H7 (cell line): ENCODE data around the gene SORL1. TPM values are rescaled to one million over a fixed set of nuclear protein-coding genes. Genes with fewer than 3 reads are reported as not detected.

Source experiments
- DNase-seq: peaks from one replicate; pipeline ENCODE4 v3.0.0; 2012
- H3K27me3 ChIP-seq: 2 replicates; pipeline ENCODE4 v1.6.0; 2011; ENCODE audit warnings: mild to moderate bottlenecking, low read length; ENCODE audit not compliant: control insufficient read depth, insufficient read depth
- H3K36me3 ChIP-seq: replicated peaks from 2 replicates; pipeline ENCODE4 v1.5.1; 2011; ENCODE audit warnings: low read length; ENCODE audit not compliant: control insufficient read depth, insufficient read depth
- H3K4me3 ChIP-seq: 2 replicates; pipeline ENCODE4 v1.5.1; 2011; ENCODE audit warnings: low read depth, mild to moderate bottlenecking, control low read depth, low read length, moderate library complexity; ENCODE audit not compliant: insufficient read depth
- total RNA-seq: library from RNA; depleted of rRNA; stranded (reverse); fragments of >200 nt; shearing (Covaris generic); gene quantifications from 2 replicates; pipeline ENCODE4 v1.2.3, GENCODE V29; 2014

SORL1 gene
- total RNA-seq, 1 experiment from 2014 or later = 13.3 TPM

DNA sequence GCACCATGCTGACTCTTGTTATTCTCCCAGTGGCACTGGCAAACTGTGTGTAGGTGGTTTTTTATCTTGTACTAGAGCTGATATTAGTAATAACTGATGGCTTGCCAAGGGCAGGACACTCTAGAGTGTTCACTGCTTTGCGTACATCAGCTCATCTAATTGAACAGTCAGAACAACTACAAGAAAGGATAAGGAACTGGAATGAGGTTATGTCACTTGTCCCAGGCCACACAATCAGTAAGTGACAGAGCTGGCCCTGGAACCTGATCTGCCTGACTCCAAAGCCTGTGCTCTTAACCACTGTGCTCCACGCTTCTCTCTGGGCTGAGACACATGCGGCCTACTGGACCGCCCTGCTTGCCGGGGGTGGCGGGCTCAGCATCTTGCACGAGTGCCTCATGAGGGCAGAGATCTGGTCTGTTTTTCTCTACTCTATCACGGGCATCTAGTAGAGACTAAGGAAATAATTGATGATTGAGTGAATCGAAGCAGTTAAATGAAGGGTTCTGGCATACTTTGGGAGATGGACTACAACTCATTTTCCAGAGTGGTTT is 156.5 kb downstream of the SORL1 start:
- H3K4me3 ChIP-seq = no peak overlapping the region
- no peak for DNase-seq
- peaks cover 24% of the 10 kb centered on the region for H3K36me3 ChIP-seq
- H3K27me3 ChIP-seq = no peaks in the 10 kb centered on the region

DNA sequence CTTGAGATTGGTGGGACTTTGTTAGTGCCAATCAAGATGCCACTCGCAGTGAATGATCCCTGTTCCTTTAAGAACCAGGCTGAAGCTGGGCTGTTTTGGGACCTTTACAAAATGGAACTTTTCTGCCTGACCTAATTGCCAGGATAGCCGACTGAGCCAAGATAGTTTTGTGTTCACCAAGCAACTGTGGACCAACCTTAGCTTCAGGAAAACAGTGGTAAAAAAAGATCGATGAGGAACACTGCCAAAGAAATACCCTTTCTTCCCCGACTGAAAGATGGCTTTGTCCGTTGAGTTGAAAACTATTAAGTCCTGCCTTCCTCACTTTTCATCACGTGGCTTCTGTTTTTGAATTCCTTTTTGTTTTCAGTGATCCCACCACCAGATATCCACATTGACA is 158.6 kb downstream of the SORL1 start:
- DNase-seq = no peak
- H3K36me3 ChIP-seq = peaks cover 22% of the 10 kb centered on the region
- H3K27me3 ChIP-seq = no peaks in the 10 kb centered on the region
- no peak overlapping the region for H3K4me3 ChIP-seq

DNA sequence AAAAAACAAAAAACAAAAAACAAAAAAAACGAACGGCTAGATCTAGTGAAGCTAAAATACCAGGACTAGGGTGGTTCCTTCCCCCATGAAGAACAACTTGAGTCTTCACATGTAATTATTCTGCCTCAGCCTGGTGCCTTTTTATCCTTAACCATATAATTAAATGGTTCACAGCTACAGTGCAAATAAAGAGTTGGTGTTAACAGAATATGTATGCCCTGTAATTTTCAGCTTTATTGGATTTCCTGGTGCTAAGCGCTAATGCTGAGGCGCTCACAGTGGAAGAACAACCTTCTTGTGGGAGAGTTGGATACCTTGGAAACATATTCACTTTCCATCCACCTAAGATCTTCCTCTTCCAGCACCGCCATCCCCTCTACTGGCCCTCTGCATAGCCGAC is 159.1 kb downstream of the SORL1 start:
- Histone ChIP-seq H3K27me3 (no peaks in the 10 kb centered on the region), H3K36me3 (peaks cover 27% of the 10 kb centered on the region), H3K4me3 (no peak overlapping the region)
- no peak for DNase-seq

DNA sequence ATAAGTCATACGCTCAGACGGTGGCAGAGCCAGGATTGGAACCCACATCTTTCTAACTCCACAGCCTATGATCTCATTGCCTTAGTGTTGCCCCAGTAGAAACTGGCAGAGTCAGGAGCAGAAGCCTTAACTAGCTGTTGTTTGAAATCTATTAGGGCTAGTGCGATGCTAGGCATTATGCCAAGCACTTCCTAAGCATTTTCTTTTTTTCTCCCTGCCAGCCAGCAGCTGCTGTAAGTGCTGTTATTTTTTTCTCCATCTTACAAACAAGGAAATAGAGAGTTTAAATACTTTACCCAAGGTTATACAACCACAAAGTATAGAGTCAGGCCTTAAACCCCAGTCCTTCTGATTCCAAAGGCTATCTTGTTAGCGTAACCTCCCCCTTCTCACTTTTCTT is 161.6 kb downstream of the SORL1 start:
- Histone ChIP-seq H3K36me3 (peaks cover 19% of the 10 kb centered on the region), H3K27me3 (no peaks in the 10 kb centered on the region), H3K4me3 (no peak overlapping the region)
- no peak for DNase-seq

DNA sequence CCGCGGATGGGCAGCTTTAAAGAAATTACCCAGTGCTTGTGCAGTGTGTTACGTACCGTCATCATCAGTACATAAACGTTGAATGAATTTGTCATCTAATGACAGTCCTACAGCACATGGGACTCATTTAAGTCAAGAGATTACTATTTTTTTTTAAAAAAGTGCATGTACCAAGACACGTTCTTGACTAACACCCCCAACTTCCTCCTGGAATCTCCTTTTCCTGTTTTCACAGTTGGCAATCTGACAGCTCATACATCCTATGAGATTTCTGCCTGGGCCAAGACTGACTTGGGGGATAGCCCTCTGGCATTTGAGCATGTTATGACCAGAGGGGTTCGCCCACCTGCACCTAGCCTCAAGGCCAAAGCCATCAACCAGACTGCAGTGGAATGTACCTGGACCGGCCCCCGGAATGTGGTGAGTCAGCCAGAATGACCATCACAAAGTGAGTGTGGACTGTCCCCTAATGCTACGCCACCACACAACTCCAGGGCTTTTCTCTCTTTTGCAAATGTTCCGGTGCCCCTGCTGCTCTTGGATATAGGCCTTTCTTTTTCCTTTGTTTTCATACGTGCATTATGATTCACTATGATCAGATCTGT is 162.6 kb downstream of the SORL1 start:
- peak; percentile 30 for DNase-seq
- Histone ChIP-seq H3K27me3 (no peaks in the 10 kb centered on the region), H3K4me3 (no peak overlapping the region), H3K36me3 (peaks cover 20% of the 10 kb centered on the region)

DNA sequence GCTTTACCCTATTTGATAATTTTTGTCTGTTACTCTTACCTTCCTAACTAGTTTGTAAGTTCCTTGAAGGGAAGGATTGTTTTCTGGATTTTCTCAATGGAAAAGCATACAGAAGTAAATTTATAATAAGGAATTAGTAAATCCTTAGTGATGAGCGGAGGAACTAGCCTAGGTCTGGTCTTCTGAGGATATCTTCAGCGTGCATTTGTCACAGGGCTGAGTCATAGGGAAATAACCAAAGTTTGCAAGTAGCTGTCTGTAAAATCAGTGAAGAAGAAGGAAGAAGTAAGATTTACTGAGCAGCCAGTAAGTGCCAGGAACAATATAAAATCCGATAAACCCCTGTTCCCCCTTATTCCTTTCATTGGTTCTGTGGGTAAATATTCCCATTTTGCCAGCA is 163.4 kb downstream of the SORL1 start:
- Histone ChIP-seq H3K36me3 (peaks cover 25% of the 10 kb centered on the region), H3K27me3 (no peaks in the 10 kb centered on the region), H3K4me3 (no peak overlapping the region)
- no peak for DNase-seq

DNA sequence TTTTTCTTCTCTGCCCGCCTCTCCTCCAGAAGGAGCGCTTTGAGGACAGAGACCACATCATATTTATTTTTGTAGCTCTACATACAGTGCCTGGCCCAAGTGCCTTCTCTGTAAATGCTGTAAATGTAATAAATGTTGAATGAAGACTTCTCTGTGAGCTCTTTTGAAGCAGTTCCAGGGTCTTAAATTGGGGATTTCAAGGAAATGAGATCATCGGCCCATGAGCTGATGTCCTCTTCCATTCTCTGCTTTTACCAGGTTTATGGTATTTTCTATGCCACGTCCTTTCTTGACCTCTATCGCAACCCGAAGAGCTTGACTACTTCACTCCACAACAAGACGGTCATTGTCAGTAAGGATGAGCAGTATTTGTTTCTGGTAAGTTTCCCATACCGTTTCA is 166.4 kb downstream of the SORL1 start:
- no peak for DNase-seq
- H3K27me3 ChIP-seq = no peaks in the 10 kb centered on the region
- peaks cover 21% of the 10 kb centered on the region for H3K36me3 ChIP-seq
- no peak overlapping the region for H3K4me3 ChIP-seq

DNA sequence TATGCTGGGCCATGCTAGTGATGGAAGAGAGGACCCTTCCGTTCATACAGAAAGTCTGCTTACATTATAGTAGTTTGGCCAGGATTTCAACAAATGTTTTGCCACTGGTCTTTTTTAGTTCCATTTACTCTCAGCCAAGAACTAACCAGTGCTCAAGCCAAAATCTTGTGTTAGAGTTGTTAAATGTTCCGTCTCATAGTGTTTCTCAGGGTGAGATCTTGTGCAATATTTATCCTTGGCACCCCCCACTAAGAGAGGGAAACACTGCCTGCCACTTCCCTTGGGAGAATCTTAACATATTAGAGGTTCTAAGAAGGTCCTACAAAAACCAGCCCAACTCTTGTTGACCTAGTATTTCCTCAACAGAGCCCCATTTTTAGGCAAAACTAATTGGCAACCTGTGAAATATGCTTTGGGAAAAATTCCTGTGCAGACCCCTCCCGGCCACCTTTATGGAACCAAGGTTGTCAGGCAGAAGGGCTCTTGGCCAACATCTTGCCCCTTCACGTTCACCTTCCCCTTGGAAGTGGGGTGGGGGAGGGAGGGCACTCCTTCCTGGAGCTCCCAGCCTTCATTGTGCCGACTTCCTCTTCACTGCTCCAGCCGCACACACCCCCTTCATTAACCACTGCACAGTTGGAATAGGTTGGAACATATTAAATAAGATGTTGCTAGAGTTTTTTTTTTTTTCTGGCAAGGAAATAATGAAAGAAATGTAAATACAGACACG is 173.8 kb downstream of the SORL1 start:
- H3K27me3 ChIP-seq = no peaks in the 10 kb centered on the region
- no peak for DNase-seq
- H3K36me3 ChIP-seq = peaks cover 7% of the 10 kb centered on the region
- H3K4me3 ChIP-seq = no peak overlapping the region

DNA sequence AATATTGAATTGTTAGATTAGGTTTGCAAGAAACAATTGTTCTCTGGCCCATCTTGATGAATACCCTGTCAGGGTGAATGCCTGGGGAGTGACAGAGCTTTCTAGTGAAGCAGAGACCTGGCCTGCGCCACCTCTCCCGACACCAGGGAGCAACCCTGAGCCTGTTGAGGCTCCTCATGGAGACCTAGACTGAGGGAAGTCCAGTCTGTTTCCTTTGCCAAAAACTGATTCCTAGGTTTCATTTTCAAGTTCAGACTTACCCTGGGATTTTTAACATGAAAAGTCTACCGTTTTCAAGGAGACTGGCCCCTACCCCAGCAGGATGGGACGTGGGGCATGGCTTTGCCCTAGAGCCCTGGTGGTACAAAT is 174.4 kb downstream of the SORL1 start:
- DNase-seq = no peak
- peaks cover 5% of the 10 kb centered on the region for H3K36me3 ChIP-seq

DNA sequence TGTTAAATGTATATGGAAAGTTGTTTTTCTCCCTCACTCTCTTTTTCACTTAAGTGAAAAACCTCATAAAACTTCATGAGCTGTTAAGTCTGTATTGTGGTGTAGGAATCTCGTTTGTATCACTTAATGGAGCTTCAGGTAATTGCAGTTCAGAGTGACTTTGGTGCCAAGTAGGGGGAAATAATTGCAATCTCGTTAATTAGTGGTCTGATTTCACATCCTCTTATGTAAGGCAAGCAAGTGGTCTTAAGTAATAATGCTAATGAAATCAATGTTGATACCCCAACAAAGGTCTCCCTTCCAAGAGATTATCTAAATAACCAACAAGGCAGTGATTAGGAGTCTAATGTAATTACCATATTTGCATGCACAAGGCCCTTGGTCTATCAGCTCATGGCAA is 174.9 kb downstream of the SORL1 start:
- no peak for DNase-seq
- Histone ChIP-seq H3K27me3 (no peaks in the 10 kb centered on the region), H3K36me3 (peaks cover 5% of the 10 kb centered on the region), H3K4me3 (no peak overlapping the region)

More for the DNA sequence above, 174.4 kb downstream of the SORL1 start:
- Histone ChIP-seq H3K4me3 (no peak overlapping the region), H3K27me3 (no peaks in the 10 kb centered on the region)

DNA sequence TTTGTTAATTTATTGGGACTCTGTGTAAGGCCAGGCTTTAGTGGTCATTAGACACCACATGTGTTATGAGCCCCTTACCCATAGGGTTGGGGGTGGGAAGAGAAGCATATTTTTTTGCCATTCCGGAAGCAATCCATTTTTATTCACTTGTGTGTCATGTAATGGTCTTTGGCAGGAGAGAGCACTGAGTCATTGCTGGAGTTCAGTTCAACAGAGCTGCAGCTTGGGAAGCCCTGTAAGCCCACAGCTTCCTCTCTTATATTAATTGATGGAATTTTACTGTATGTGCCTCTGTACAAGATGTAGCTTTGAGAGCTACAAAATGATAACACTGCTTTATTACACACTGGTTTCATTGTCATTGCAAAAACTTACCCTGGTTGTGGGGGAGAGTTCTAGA is 177.9 kb downstream of the SORL1 start:
- Histone ChIP-seq H3K27me3 (no peaks in the 10 kb centered on the region), H3K4me3 (no peak overlapping the region), H3K36me3 (peaks cover 5% of the 10 kb centered on the region)
- DNase-seq = no peak

DNA sequence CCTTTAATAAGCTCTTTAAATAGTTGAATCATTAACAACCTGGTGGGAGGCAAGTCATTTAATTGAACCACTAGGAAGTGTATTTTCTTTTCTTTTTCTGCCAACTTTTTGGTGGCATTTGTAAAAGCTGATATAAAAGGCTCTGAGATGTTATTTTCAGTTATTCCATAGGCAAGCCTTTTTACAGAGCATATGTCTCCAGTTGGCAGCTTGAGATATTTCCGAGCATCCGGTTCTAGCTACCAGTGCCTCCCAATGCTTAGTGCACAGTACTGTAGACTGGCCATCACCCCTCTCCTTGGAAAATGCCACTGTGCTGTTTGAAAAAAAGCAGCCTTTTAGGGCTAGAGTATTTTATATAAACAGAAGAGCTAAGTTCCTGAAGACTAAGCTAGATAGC is 179.3 kb downstream of the SORL1 start:
- Histone ChIP-seq H3K36me3 (peaks cover 5% of the 10 kb centered on the region), H3K27me3 (no peaks in the 10 kb centered on the region), H3K4me3 (no peak overlapping the region)
- no peak for DNase-seq

DNA sequence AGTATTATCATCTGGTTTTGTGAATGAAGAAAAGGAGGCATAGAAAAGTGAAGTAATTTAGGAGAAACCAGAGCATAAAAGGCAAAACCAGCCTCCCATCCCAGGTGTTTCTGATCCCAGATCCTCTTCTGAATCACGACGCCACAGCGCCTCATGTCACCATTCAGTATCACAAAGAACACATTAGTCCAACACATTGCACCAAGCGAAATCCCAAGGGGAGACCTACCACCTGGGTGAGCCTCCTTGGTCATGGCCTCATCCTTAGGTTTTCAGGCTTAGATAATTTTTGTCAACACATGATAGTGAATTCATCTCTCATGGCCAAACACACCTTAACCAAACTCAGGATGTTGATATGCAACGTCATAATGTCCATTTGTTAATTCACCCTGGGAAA is 182.2 kb downstream of the SORL1 start:
- peaks cover 1% of the 10 kb centered on the region for H3K36me3 ChIP-seq
- H3K4me3 ChIP-seq = no peak overlapping the region
- no peak for DNase-seq
- H3K27me3 ChIP-seq = no peaks in the 10 kb centered on the region

DNA sequence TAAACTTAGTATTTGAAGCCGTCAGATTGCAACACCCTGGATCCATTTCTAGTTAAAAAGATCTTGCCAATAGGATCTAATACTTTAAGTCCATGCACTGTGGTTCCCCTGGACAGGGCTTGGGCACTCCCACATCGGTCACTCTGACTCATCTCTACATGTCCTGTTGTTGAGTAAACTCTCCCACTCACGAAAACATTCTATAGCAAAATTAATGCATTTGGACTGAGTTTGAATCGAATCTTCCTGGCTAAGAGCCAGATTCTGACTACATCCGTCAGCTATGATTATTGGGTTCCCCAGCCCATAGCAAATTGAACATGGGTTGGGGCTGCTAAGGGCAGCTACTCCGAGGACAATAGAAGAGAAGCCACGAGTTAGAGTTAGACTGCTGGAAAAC is 182.8 kb downstream of the SORL1 start:
- no peaks in the 10 kb centered on the region for H3K27me3 ChIP-seq
- peaks cover 1% of the 10 kb centered on the region; the same call in 1 of the 2 replicates for H3K36me3 ChIP-seq
- H3K4me3 ChIP-seq = no peak overlapping the region
- no peak for DNase-seq

DNA sequence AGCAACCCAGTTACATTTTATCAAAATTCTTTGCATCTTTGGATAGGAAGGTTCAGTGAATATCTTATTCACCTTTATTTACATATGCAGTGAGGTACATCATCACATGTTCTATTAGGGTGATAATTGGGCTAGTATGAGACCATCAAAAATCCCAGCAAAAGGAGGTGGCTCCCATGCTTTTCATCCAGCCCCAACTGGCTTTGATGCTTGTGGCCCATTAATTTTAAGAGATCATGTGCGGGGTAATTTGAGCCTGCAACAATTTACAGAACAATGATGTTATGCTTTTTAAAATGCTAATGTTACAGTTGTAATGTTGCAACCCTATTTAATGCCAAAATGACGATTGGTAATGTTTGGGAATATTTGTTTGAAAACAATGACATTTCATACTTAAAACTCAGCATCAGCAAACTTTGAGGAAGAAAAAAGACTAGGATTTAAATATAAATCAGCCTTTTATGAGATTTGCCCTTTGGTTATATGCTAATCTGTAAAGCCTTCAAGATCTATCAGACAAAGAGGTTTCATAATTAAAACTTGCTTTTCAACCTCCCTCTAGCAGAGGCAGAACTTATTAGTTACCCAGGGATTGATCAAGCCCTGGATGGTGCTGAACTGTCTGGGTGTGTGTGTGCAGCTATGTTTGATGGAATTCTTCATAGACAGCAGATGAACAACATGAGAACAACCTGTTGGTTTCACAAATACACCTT is 184.1 kb downstream of the SORL1 start:
- DNase-seq = no peak
- no peaks in the 10 kb centered on the region; the same call in 1 of the 2 replicates for H3K36me3 ChIP-seq
- no peak overlapping the region for H3K4me3 ChIP-seq
- no peaks in the 10 kb centered on the region for H3K27me3 ChIP-seq
